NCI-H146 treated with DMSO at 0.1 percent for 48 hours (cell line): Measurements from ENCODE around the gene TP53RK.

Experiments used
- DNase-seq: peaks from one replicate; lab custom pipeline; 2025; ENCODE audit not compliant: unreplicated experiment; lab: John Stamatoyannopoulos, UW

TP53RK gene

DNA sequence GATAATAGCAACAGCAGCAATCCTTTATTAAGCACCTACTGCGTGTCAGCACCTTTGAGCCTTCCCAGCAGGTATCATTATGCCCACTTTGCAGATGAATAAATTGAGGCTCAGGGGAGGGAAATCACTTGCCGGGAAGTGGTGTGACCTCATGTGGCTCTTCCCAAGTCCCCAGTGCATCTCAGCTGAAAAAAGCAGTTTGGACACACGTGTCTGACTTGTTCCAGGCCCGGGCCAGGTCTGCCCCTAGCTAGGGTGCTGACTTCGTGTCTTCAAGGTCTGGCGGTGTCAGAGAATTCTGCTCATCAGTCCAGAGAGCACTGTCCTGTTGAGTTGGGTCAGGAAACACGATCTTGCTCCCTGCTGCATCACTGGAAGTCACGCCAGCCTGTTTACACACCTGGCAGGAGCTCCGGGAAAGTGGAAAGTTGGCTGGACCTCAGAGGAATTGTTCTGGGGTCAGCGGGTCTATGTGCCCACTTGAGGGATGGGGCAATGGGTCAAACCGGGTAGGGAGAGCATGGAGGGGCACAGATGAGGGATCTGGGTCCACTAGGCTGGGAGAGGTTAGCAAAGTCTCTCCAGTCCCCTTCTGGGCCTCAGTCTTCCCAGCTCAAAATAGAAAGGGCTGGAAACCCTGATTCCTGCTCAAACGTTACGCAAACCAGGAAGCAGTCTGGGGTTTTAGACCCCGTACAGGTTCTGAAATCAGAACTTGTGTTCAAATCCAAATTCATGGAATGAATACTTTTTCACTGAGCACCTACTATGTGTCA, 48.5 kb downstream of the TP53RK start:
- DNase-seq, result peak; percentile 63

DNA sequence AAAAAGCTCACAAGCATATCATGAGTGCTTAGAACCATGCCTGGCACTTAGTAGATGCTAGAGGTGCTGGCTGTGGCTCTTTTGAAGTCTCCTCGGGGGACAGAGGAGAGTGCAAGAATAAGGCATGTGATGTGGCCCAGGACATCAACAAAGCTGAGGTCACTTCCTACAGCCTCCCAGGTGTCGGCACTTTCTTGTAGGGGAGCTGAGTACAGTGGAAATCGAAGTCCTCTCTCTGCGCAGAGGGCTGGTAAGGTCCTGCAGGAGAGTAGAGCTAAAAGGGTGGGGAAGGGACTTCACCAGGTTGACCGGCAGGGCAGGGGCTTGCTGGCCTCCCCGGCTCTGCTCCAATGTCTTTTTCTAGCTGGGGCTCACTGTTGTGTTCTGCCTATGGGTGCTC, 49.2 kb downstream of the TP53RK start:
- DNase-seq, result no peak

DNA sequence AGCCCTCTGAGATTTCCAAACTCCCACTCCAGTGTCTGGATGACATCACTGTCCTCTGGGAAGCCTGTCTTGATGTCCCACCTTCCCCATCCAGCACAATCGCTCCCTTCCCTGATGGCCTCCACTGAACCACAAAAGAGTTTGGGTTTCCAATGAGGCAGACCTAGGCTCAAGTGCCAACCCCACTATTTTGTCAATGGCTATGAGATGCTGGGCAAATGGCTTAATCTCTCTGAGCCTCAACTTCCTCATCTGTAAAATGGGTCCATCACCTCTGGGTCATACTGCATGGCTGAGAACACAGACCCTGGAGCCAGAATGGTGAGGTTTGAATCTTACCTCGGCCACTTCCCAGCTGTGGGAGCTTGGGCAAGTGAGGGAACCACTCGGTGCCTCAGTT, 49.7 kb downstream of the TP53RK start:
- no peak for DNase-seq

DNA sequence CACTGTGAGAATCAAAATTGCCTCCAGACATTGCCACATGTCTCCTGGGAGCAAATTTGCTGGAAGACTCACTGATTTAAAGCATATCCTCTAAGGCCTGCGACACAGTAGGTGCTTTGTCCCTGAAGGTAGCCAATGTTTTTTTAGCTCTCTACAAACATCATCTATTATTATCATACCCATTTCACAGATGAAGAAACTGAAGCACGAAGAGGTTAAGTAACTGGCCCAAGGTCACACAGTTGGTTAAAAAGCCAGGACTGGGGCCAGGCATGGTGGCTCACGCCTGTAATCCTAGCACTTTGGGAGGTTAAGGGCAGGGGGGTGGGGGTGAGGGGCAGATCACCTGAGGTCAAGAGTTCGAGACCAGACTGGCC, 50.4 kb downstream of the TP53RK start:
- DNase-seq, result no peak

DNA sequence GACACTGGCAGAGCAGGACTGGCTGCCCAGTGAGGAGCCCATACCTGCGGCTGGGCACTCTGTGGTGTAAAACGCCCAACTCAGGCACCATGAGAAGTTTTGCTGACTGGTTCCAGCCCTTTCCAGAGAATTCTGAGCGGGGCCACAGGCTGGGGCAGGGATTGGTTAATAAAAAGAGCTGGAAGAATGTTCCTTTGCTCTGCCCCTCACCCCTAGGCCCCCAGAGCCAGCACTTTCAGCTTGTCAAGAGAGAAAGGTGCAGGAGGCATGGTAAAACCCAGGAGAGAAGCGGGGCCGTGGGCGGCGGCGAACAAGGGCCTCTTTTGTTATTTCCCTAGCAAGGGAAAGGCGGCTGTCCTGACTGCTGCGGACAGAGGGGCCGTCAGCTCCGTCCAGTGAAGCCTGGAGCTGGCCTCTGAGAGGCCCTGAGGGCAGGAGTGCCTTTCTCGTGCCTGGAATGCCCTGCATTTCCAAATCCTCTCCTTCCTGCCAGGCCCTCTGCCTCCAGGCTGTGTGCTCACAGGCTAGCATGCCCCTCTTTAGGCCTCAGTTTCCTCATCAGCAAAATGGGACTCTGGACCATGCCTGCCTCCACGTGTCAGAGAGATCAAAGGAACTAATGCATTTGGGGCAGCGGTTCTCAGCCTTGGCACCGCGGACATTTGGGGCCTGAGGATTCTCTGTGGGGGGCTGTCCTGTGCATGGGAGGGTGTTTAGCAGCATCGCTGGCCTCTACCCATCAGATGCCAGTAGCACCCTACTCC, 50.9 kb downstream of the TP53RK start:
- DNase-seq, result no peak

DNA sequence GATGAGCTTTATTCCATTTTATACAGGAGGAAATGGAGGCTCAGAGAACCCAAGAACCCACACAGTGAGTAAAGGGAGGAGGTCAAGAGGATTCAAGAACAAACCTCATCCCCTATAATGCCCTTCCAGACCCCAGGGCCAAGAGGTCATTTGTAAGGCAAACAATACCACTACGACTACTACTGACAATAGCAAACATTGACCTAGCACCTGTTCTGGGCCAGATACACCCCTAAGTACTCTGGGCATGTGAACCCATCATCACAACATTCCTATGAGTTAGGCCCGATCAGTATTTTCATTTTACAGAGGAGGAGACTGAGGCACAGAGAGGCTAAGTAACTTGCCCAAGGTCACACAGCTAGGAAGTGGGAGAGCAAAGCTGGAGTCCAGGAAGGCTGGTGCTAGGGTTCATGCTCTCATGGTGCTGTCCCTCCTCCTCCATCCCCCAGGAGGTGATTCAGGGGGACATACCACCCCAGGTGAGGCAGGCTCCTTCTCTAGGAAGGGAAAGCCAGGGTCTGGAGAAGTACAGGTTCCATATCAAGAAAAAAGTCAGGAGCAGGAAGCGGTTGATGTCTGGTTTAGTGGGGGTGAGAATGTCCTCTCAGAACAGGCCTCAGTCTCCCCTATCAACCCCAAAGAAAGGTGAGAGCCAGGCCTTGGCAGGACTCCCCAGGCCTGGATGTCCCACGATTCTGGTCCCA, 51.7 kb downstream of the TP53RK start:
- no peak for DNase-seq

DNA sequence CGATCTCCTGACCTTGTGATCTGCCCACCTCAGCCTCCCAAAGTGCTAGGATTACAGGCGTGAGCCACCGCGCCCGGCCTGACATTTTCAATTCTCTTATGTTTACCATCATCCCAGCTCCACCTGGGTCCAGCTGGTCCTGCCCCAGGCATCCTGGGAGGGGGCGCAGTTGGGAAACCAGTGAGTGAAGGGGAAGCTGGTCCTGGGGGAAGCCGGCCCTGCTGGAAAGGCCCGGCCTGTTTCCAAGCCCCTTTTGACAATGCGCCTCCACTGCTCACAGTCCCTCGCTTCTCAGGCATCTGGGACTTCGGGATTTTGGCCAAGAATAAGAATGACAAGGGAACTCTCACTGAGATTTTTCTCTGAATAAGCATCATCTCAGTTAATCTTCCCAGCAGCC, 52.2 kb downstream of the TP53RK start:
- no peak for DNase-seq

DNA sequence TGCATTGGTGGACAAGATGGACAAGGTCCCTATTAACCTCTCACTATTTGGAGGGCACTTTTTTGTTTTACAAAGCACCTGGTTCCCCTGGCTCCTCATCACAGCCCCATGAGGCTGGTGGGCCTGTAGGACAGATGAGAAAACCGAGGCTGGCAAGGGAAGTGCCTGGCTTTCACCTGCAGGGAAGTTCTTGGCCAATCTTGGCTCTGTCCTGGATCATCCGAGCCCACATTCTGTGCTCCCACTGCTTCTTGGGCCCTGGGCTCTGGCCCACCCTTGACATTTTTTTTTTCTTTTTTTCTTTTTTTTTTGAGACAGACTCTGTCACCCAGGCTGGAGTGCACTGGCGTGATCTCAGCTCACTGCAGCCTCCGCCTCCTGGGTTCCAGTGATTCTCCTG, 52.7 kb downstream of the TP53RK start:
- DNase-seq, result no peak

DNA sequence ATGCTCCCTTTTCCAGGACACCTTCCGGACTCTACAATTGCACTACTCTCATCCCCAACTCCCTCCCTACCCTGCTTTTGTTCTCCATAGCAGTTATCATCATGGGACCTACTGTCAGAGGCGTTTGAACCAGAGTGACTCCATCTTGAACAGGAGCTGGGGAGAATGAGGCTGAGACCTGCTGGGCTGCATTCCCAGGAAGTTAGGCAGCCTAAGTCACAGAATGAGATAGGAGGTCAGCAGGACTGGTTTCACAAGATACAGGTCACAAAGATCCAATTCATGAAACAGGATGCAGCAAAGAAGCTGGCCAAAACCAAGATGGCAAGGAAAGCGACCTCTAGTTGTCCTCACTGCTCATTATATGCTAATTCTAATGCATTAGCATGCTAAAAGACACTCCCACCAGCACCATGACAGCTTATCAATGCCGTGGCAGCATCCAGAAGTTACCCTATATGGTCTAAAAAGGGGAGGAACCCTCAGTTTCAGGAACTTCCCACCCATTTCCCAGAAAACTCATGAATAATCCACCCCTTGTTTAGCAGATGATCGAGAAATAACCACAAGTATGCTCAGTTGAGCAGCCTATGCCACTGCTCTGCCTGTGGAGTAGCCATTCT, 53.6 kb downstream of the TP53RK start:
- no peak for DNase-seq

DNA sequence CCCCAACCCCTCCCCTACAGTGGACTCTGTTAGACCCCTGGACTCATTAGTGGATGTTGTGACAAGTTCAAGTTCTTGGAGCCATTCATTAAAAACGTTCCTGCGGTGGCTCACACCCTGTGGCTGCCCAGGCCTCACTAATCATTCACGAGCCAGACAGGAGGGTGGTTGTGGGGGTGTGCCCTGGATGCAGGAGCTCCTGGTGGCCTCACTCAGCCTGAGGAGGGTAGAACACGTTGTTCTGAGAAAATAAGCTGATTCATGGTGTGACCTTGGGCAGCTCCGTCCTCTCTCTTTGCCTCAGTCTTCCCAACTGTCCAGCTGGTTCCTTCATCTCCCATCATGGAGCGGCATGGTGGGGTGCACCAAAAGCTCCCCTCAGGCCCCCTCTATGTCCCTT, 54.7 kb downstream of the TP53RK start:
- DNase-seq, result no peak
